ENCODE data around the gene TMEM120A. TPM values are rescaled to one million over a fixed set of nuclear protein-coding genes. Genes with fewer than 3 reads are reported as not detected.

The TMEM120A gene
- total and polyA plus RNA-seq, 2 experiments from 2014 or later: 12.7 to 22.3 TPM

- TF ChIP-seq, protein P1, sequence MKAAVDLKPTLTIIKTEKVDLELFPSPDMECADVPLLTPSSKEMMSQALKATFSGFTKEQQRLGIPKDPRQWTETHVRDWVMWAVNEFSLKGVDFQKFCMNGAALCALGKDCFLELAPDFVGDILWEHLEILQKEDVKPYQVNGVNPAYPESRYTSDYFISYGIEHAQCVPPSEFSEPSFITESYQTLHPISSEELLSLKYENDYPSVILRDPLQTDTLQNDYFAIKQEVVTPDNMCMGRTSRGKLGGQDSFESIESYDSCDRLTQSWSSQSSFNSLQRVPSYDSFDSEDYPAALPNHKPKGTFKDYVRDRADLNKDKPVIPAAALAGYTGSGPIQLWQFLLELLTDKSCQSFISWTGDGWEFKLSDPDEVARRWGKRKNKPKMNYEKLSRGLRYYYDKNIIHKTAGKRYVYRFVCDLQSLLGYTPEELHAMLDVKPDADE (IDR thresholded peaks at IDR 0.05): no peak
- TF ChIP-seq EZH2 (IDR thresholded peaks at IDR 0.05; ENCODE audit: low read depth, unreplicated experiment) (no peak), JUNB (IDR thresholded peaks at IDR 0.05; ENCODE audit: unreplicated experiment) (no peak), NANOG (IDR thresholded peaks at IDR 0.05; ENCODE audit: borderline replicate concordance) (no peak), POLR2AphosphoS5 (IDR thresholded peaks at IDR 0.05; ENCODE audit: low read depth) (no peak)
- TF ChIP-seq, protein P2, sequence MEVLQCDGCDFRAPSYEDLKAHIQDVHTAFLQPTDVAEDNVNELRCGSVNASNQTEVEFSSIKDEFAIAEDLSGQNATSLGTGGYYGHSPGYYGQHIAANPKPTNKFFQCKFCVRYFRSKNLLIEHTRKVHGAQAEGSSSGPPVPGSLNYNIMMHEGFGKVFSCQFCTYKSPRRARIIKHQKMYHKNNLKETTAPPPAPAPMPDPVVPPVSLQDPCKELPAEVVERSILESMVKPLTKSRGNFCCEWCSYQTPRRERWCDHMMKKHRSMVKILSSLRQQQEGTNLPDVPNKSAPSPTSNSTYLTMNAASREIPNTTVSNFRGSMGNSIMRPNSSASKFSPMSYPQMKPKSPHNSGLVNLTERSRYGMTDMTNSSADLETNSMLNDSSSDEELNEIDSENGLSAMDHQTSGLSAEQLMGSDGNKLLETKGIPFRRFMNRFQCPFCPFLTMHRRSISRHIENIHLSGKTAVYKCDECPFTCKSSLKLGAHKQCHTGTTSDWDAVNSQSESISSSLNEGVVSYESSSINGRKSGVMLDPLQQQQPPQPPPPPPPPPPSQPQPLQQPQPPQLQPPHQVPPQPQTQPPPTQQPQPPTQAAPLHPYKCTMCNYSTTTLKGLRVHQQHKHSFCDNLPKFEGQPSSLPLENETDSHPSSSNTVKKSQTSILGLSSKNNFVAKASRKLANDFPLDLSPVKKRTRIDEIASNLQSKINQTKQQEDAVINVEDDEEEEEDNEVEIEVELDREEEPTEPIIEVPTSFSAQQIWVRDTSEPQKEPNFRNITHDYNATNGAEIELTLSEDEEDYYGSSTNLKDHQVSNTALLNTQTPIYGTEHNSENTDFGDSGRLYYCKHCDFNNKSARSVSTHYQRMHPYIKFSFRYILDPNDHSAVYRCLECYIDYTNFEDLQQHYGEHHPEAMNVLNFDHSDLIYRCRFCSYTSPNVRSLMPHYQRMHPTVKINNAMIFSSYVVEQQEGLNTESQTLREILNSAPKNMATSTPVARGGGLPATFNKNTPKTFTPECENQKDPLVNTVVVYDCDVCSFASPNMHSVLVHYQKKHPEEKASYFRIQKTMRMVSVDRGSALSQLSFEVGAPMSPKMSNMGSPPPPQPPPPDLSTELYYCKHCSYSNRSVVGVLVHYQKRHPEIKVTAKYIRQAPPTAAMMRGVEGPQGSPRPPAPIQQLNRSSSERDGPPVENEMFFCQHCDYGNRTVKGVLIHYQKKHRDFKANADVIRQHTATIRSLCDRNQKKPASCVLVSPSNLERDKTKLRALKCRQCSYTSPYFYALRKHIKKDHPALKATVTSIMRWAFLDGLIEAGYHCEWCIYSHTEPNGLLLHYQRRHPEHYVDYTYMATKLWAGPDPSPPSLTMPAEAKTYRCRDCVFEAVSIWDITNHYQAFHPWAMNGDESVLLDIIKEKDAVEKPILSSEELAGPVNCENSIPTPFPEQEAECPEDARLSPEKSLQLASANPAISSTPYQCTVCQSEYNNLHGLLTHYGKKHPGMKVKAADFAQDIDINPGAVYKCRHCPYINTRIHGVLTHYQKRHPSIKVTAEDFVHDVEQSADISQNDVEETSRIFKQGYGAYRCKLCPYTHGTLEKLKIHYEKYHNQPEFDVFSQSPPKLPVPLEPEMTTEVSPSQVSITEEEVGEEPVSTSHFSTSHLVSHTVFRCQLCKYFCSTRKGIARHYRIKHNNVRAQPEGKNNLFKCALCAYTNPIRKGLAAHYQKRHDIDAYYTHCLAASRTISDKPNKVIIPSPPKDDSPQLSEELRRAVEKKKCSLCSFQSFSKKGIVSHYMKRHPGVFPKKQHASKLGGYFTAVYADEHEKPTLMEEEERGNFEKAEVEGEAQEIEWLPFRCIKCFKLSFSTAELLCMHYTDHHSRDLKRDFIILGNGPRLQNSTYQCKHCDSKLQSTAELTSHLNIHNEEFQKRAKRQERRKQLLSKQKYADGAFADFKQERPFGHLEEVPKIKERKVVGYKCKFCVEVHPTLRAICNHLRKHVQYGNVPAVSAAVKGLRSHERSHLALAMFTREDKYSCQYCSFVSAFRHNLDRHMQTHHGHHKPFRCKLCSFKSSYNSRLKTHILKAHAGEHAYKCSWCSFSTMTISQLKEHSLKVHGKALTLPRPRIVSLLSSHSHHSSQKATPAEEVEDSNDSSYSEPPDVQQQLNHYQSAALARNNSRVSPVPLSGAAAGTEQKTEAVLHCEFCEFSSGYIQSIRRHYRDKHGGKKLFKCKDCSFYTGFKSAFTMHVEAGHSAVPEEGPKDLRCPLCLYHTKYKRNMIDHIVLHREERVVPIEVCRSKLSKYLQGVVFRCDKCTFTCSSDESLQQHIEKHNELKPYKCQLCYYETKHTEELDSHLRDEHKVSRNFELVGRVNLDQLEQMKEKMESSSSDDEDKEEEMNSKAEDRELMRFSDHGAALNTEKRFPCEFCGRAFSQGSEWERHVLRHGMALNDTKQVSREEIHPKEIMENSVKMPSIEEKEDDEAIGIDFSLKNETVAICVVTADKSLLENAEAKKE (CRISPR knock-in tag; IDR thresholded peaks at IDR 0.05): no peak
Observed at GRCh38 chr7:76002139-76002538, 7.7 kb upstream of the TMEM120A start (continued).

GRCh38 chr7:76000566-76000965, 6.2 kb upstream of the TMEM120A start:
- 0 out of 3 replicates have a peak, but pooled peaks cover 3% of the 10 kb centered on the region for H3K4me1 Mint-ChIP-seq
- no peaks in the 10 kb centered on the region; the same call in 1 of the 2 replicates for H3K36me3 ChIP-seq (ENCODE audit: insufficient read depth)
- H3K36me3 Mint-ChIP-seq (ENCODE audit: low read depth): peaks cover 22% of the 10 kb centered on the region
- no peak; the same call in 2 of the 3 replicates for ATAC-seq
- peaks cover 1% of the 10 kb centered on the region for H3K27me3 Mint-ChIP-seq (ENCODE audit: insufficient read depth, low read depth, poor library complexity)
- no peak overlapping the region for H3K4me2 ChIP-seq
- H3K27ac ChIP-seq (ENCODE audit: low read depth): no peak overlapping the region
- no peaks in the 10 kb centered on the region; the same call in 1 of the 3 replicates for H3K9me3 Mint-ChIP-seq
- H3K27ac Mint-ChIP-seq: no peak overlapping the region
- no peaks in the 10 kb centered on the region for H3K27me3 ChIP-seq (ENCODE audit: insufficient read depth)
- no peaks in the 10 kb centered on the region for H4K20me1 ChIP-seq (replicated peaks; ENCODE audit: insufficient read depth)
- H3K4me1 ChIP-seq (ENCODE audit: insufficient read depth): no peaks in the 10 kb centered on the region
- H2AFZ ChIP-seq: no peak overlapping the region
- H3F3A ChIP-seq (replicated peaks; ENCODE audit: low read depth): peaks cover 1% of the 10 kb centered on the region; the same call in 1 of the 2 replicates
- no peak overlapping the region for H3K4me3 ChIP-seq
- no peak for DNase-seq (ENCODE audit: low spot score)
- no peaks in the 10 kb centered on the region for H3K79me2 ChIP-seq (replicated peaks; ENCODE audit: insufficient read depth)
- no peaks in the 10 kb centered on the region for H3K9me2 ChIP-seq (ENCODE audit: insufficient read depth)
- no peak overlapping the region for H3K4me3 Mint-ChIP-seq
- no peak for TF ChIP-seq JUNB (IDR thresholded peaks at IDR 0.05; ENCODE audit: unreplicated experiment)
- TF ChIP-seq, protein P2 (CRISPR knock-in tag; IDR thresholded peaks at IDR 0.05): no peak
- no peak for TF ChIP-seq EZH2phosphoT487 (IDR thresholded peaks at IDR 0.05; ENCODE audit: unreplicated experiment)
- no peak for TF ChIP-seq ZNF114 (CRISPR knock-in tag; IDR thresholded peaks at IDR 0.05)

Measured in GM23338 (cell line).